IgD-negative memory B cell (primary cell): Measurements from ENCODE around the gene TFCP2. TPM values are rescaled to one million over a fixed set of nuclear protein-coding genes. Genes with fewer than 3 reads are reported as not detected.
"Not testable (repeated sequence)": the region's sequence is repeated elsewhere in the genome, so short reads cannot be mapped to it uniquely, and the experiment has no call there.

ENCODE experiments used
- H3K27ac Mint-ChIP-seq, 3 donors: one replicate each; pipeline ENCODE4 v1.8.0; 2020 to 2022; ENCODE audit warnings: mild to moderate bottlenecking in 3 of 3, mixed read lengths in 3 of 3, moderate library complexity in 1 of 3
- H3K27me3 Mint-ChIP-seq: one replicate; pipeline ENCODE4 v1.8.0; 2021; ENCODE audit warnings: mixed read lengths
- H3K36me3 Mint-ChIP-seq: one replicate; pipeline ENCODE4 v1.8.0; 2020; ENCODE audit warnings: mild to moderate bottlenecking, mixed read lengths
- H3K4me1 Mint-ChIP-seq, 3 donors: one replicate each; pipeline ENCODE4 v1.8.0; 2020 to 2022; ENCODE audit warnings: mixed read lengths in 3 of 3, mild to moderate bottlenecking in 1 of 3
- H3K4me3 Mint-ChIP-seq, 4 donors: one replicate each; pipeline ENCODE4 v1.8.0; 2020 to 2022; ENCODE audit warnings: mild to moderate bottlenecking in 4 of 4, mixed read lengths in 4 of 4, moderate library complexity in 3 of 4
- H3K9me3 Mint-ChIP-seq, 3 donors: one replicate each; pipeline ENCODE4 v1.8.0; 2020 to 2021; ENCODE audit warnings: mixed read lengths in 3 of 3, mild to moderate bottlenecking in 1 of 3
- polyA plus RNA-seq: library from polyadenylated mRNA; unstranded; fragments of 300-500 nt; fragmentation: Illumina TruSeq; gene quantifications from one replicate; pipeline ENCODE4 v1.2.3, GENCODE V29; 2021

Gene TFCP2
- polyA plus RNA-seq, 1 donor from 2014 or later = 10.3 TPM

DNA sequence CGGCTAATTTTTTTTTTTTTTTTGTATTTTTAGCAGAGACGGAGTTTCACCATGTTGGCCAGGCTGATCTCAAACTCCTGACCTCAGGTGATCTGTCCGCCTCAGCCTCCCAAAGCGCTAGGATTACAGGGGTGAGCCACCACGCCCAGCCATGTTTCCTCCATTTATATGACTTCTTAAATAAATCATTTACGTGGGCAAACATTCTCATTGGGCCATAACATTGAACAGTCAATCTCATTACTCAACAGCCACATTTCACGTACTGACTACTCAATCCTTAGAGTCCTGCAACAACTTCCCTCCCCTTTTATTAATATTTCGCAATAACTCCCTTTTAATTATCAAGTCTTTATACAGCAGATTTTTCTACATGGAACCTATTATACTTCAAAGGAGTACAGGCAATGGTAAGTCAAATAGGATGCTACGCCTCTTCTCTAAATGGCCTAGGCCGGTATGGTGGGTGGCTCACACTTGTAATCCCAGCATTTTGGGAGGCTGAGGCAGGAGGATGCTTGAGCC is 82.2 kb downstream of the TFCP2 start:
- H3K36me3 Mint-ChIP-seq = peaks cover 1% of the 10 kb centered on the region
- H3K9me3 Mint-ChIP-seq = no peaks in the 10 kb centered on the region
- peaks cover 0 to 4% (median 3%) of the 10 kb centered on the region in 3 donors for H3K4me1 Mint-ChIP-seq
- H3K4me3 Mint-ChIP-seq = no peak overlapping the region
- H3K27ac Mint-ChIP-seq = no peak overlapping the region
- H3K27me3 Mint-ChIP-seq = no peaks in the 10 kb centered on the region

DNA sequence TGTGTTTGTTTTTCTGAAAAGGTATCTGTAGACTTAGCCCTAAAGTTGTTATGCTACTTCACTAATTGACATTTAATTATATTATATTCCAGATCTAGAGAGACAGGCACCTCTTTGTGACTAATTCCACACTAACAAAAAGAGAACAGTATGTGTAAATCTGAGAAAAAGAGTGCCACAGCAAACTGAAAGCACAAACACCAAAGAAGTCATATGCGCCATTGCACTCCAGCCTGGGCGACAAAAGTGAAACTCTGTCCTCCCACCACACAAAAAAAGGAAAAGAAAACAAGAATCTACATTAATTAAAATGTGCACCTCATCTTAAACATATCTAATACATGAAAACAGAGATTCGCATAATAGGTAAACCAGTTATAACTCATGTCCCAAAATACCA is 85.1 kb downstream of the TFCP2 start:
- Mint-ChIP-seq H3K36me3 (peaks cover 1% of the 10 kb centered on the region), H3K4me3 (peak overlapping the region in 1 of 4 donors; percentile 20), H3K9me3 (no peaks in the 10 kb centered on the region), H3K4me1 (peaks cover 5 to 11% (median 6%) of the 10 kb centered on the region in 3 donors), H3K27me3 (no peaks in the 10 kb centered on the region), H3K27ac (peak overlapping the region in 1 of 3 donors; percentile 59)

DNA sequence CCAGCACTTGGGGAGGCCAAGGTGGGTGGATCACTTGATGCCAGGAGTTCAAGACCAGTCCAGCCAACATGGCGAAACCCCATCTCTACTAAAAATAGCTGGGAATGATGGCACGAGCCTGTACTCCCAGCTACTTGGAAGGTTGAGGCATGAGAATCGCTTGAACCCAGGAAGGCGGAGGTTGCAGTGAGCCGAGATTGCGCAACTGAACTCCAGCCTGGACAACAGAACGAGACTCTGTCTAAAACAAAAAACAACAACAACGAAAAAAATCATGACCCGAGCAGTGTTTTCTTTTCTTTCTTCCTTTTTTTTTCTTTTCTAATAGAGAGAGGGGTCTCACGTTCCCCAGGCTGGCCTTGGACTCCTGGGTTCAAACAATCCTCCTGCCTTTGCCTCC is 86.0 kb downstream of the TFCP2 start:
- Mint-ChIP-seq H3K36me3 (peaks cover 1% of the 10 kb centered on the region), H3K27me3 (no peaks in the 10 kb centered on the region), H3K9me3 (no peaks in the 10 kb centered on the region), H3K27ac (no peak overlapping the region), H3K4me3 (no peak overlapping the region), H3K4me1 (peaks cover 11 to 19% (median 13%) of the 10 kb centered on the region in 3 donors)

DNA sequence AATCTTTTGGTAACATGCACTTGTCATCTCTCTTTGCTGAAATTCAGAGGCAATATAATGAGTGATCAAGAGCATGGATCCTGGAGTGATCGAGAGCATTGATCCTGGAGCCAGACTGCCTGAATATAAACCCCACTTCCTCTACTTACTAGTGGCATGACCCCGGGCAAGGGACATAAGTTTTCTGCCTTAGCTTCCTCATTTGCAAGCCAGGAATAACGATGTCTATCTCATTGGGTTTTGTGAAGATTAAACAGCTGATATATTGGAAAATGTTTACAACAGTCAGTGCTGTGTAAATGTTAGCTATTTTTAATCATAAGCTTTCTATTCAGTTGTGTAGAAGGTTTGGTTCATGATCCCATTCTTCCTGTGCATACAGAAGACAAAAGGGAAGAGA is 87.2 kb downstream of the TFCP2 start:
- peak overlapping the region in 1 of 4 donors; percentile 21 for H3K4me3 Mint-ChIP-seq

DNA sequence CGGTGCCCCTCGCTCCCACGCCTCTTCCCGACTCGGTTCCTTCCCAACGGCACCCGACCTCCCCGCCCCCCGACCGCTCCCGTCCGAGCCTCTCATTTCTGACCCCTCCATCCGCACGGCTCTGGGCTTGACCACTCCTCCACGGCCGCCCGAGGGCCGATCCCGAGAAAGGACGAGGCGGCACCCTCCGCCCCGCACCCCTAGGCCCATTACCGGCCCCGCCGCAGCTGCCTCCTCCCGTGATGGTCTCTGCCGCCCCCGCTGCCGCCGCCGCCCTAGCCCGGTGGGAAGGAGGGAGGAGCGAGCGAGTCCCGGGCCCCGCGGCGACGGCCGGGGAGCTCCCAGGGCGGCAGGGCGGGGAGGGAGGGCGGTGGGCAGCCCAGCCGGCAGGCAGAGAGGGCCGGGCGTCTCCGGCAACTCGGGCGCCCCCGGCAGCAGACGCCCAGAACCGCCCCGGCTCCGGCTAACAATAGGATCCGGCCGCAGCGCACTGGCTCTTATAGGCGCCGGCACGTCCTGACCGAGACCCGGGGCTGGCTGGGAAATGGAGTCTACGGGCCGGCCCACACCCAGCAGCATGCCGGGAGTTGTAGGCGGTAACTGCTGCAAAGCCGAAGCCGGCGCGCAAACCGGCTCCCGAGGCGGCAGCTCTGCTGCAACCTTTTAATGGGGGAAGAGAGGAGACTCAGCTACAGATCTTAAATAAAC is 89.7 kb downstream of the TFCP2 start, which contains the start of gene CSRNP2:
TSS of gene CSRNP2 (minus strand) at position 471 of the 708 bp plus-strand sequence. CDS start 7,035 bp downstream, outside the sequence.
- Mint-ChIP-seq H3K27me3 (no peaks in the 10 kb centered on the region), H3K36me3 (peaks cover 4% of the 10 kb centered on the region), H3K9me3 (no peaks in the 10 kb centered on the region), H3K27ac (peak within 1 kb of the TSS; percentile 63 to 83 (median 81)), H3K4me1 (peaks cover 17 to 25% (median 25%) of the 10 kb centered on the region in 3 donors), H3K4me3 (peak within 1 kb of the TSS; percentile 92 to 99 (median 94))

More for the DNA sequence above, 87.2 kb downstream of the TFCP2 start:
- H3K9me3 Mint-ChIP-seq = no peaks in the 10 kb centered on the region
- H3K27ac Mint-ChIP-seq = no peak overlapping the region
- H3K4me1 Mint-ChIP-seq = peaks cover 11 to 20% (median 19%) of the 10 kb centered on the region in 3 donors
- peaks cover 2% of the 10 kb centered on the region for H3K36me3 Mint-ChIP-seq
- H3K27me3 Mint-ChIP-seq = no peaks in the 10 kb centered on the region

DNA sequence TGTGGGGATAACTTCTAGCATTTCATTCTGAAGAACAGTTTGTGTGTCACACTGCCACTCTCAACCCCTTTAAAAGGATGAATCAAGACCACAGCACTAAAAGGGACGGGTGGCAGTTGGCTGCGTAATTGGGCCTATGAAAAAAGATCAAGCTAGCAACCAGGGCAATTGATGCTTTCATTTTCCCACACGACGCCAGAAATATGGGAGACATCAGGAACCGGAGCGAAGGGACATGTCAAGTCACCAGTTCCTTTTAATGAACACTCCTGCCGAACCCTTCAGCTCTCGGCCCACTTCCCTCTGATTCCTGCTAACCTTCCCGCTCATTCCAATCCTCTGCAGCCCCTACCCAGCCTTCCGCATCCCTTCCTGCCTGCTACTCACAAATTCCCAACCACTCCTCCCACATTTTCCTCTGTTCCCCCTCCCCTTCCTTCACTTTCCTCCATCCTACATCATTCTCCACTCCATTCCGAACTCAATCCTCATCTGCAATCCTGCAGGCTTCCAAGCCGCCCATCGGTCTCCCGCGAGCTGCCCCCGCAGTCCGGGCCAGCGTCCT is 90.3 kb downstream of the TFCP2 start:
- H3K27me3 Mint-ChIP-seq = no peaks in the 10 kb centered on the region

DNA sequence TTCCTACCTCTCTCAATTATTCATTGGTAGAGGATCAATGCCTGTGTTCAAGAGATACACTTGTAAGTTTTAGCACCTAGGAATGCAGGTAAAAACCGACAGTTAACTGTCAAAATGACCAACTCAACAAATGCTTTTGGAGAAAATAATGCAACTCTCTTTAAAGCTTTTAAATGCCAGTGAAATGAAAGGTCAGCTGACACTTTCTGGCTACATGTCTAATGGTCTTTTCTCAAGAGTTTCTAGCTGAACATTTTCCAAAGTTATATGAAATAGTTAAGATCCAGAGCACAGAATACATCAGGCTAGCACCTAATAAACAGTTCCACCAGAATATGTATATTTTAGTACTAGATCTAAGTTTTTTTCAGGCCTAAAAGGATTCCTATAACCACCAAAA is 91.5 kb downstream of the TFCP2 start:
- Mint-ChIP-seq H3K27ac (peak overlapping the region in 1 of 3 donors; percentile 68), H3K36me3 (peaks cover 4% of the 10 kb centered on the region), H3K27me3 (no peaks in the 10 kb centered on the region), H3K4me3 (peak overlapping the region in 1 of 4 donors; percentile 92), H3K9me3 (no peaks in the 10 kb centered on the region), H3K4me1 (peaks cover 17 to 25% (median 24%) of the 10 kb centered on the region in 3 donors)

More for the DNA sequence above, 90.3 kb downstream of the TFCP2 start:
- Mint-ChIP-seq H3K4me1 (peaks cover 17 to 25% (median 24%) of the 10 kb centered on the region in 3 donors), H3K4me3 (peak overlapping the region; percentile 92 to 99 (median 94)), H3K36me3 (peaks cover 4% of the 10 kb centered on the region), H3K9me3 (no peaks in the 10 kb centered on the region), H3K27ac (peak overlapping the region; percentile 63 to 83 (median 81))

DNA sequence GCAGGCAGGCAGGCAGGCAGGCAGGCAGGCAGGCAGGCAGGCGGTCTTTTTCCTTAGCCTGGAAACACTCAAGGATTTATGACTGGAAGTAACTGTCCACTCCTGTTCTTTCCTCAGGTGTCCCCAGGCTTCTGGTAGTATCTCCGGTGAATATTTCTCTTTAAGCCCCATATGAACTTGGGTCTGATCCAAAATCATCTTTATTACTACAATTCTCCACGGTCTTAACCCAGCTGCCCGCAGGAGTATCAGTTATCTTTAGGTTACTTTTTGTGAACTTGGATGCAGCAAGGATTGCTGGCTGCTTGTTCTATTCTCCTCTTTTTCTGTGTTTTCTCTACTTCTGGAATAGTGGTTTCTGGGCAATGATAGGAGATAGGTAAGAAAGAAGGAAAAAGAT is 92.8 kb downstream of the TFCP2 start:
- Mint-ChIP-seq H3K9me3 (no peaks in the 10 kb centered on the region), H3K27ac (no peak overlapping the region), H3K4me1 (peaks cover 17 to 24% (median 19%) of the 10 kb centered on the region in 3 donors), H3K36me3 (peaks cover 4% of the 10 kb centered on the region), H3K4me3 (peak overlapping the region in 1 of 4 donors; percentile 58), H3K27me3 (no peaks in the 10 kb centered on the region)

DNA sequence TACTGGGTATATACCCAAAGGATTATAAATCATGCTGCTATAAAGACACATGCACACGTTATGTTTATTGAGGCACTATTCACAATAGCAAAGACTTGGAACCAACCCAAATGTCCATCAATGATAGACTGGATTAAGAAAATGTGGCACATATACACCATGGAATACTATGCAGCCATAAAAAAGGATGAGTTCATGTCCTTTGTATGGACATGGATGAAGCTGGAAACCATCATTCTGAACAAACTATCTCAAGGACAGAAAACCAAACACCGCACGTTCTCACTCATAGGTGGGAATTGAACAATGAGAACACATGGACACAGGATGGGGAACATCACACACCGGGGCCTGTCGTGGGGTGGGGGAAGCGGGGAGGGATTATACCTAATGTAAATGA is 94.1 kb downstream of the TFCP2 start:
- peak overlapping the region in 1 of 3 donors; percentile 67 for H3K27ac Mint-ChIP-seq
- peak overlapping the region in 1 of 4 donors; percentile 61 for H3K4me3 Mint-ChIP-seq

DNA sequence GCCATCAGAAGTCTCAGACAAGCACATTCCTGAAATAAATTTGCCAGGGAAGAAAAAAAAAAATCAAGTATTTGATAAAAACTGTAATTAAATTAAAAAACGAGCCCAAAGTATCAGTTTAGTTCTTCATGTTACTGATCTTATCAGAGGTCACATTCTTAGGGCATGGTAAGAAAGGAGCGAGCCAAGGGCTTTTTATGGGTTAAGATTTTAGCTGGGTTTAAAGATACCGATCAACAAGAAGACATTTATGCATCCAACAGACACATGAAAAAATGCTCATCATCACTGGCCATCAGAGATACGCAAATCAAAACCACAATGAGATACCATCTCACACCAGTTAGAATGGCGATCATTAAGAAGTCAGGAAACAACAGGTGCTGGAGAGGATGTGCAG is 94.6 kb downstream of the TFCP2 start:
- H3K27me3 Mint-ChIP-seq = not testable (repeated sequence)

More for the DNA sequence above, 94.1 kb downstream of the TFCP2 start:
- H3K27me3 Mint-ChIP-seq, H3K36me3 Mint-ChIP-seq, H3K9me3 Mint-ChIP-seq: not testable (repeated sequence)
- H3K4me1 Mint-ChIP-seq = peaks cover 17 to 24% (median 19%) of the 10 kb centered on the region in 3 donors

DNA sequence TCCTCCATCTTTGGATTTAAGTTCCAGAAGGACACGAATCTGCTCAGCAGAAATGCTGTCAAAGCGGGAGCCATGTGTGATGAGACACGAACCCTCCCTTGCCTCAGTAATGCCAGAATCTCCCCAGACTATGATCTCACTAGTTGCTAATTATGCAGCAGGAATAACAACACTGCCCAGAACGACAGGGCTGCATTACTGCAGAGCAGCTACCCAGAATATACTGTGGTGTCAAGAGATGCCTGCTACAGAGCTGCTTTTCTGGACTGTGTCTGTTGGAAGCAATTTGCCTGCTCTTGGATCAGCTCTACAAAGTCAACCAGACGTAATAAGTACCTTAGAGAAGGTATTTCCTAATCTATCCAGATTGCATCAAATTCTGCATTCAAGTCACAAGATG is 95.0 kb downstream of the TFCP2 start:
- Mint-ChIP-seq H3K27ac (no peak overlapping the region), H3K4me1 (peaks cover 12 to 20% (median 15%) of the 10 kb centered on the region in 3 donors), H3K36me3 (peaks cover 6% of the 10 kb centered on the region), H3K4me3 (peak overlapping the region in 1 of 4 donors; percentile 28), H3K9me3 (no peaks in the 10 kb centered on the region), H3K27me3 (no peaks in the 10 kb centered on the region)

More for the DNA sequence above, 94.6 kb downstream of the TFCP2 start:
- H3K27ac Mint-ChIP-seq, H3K36me3 Mint-ChIP-seq, H3K9me3 Mint-ChIP-seq: not testable (repeated sequence)
- Mint-ChIP-seq H3K4me1 (peaks cover 12 to 20% (median 15%) of the 10 kb centered on the region in 3 donors), H3K4me3 (peak overlapping the region in 1 of 4 donors; percentile 61)

DNA sequence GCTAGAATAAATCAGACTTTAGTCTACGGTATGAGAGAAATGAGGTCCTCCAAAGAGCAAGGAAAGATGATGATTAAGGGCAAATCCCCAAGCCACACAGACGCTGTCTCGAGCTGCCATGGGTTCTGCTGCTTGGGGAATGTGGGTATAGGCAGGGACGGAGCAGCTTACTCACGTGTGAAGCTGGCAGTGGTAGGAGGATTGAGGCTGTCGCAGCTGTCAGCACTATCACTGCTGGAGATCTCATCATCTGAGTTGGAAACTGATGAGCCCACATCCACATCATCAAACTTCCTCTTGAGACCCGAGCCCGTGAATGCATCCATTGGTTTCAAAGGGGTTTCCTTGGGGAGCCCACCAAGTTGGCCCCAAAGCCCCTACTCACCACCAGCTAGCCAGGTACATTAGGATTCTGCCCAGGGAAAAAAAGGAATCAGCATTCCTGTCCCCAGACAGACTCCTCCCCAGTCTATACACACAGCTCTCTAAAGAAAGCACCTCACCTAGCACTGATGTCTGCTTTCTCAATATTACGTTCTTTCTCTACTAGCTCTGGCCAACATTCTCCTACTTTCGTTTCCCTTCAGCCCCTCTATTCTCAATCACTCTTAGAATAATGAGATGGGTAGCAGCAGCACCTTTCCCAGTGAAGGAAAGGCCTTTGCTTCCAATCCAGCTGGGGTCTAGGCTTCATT is 96.6 kb downstream of the TFCP2 start:
- H3K27me3 Mint-ChIP-seq = no peaks in the 10 kb centered on the region

DNA sequence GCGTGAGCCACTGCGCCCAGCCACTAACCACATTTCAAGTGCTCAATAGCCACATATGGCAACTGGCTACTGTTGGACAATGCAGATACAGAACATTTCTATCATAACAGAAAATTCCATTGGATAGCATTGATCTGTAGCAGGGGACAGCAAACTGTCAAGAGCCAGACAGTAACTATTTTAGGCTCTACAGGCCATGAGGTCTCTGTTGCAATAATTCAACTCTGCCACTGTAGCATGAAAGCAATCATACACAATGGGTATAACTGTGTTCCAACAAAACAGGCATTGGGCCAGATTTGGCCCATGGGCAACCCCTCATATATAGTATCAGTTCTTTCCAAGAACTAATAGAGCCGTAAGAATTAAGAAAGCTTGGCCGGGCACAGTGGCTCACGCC is 97.5 kb downstream of the TFCP2 start:
- Mint-ChIP-seq H3K27ac (no peak overlapping the region), H3K27me3 (no peaks in the 10 kb centered on the region), H3K9me3 (no peaks in the 10 kb centered on the region), H3K4me3 (no peak overlapping the region), H3K36me3 (peaks cover 6% of the 10 kb centered on the region), H3K4me1 (peaks cover 2 to 6% (median 5%) of the 10 kb centered on the region in 3 donors)

More for the DNA sequence above, 96.6 kb downstream of the TFCP2 start:
- peaks cover 6 to 9% (median 8%) of the 10 kb centered on the region in 3 donors for H3K4me1 Mint-ChIP-seq
- H3K36me3 Mint-ChIP-seq = peaks cover 8% of the 10 kb centered on the region
- no peak overlapping the region for H3K27ac Mint-ChIP-seq
- no peak overlapping the region for H3K4me3 Mint-ChIP-seq
- no peaks in the 10 kb centered on the region for H3K9me3 Mint-ChIP-seq

DNA sequence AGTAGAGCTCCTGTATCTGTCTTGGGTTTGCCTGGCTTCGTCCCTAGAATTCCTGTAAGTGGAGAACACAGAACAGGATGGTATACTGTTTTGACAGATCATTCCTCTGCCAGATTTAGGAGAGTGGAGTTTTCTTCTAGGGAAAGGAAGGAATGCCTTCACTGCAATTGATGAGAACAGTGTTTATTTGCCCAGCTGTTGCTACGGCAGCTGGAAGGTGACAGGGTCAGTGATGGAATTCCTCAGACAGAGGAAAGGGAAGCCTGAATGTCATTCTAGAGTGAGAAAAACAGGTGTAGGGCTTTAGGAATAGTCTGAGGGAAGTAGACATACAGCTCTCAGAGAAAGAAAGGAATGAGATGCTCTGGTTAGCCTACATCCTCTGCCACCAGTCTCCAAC is 101.3 kb downstream of the TFCP2 start:
- H3K4me1 Mint-ChIP-seq = peaks cover 0 to 3% (median 0%) of the 10 kb centered on the region in 3 donors
- peaks cover 4% of the 10 kb centered on the region for H3K36me3 Mint-ChIP-seq
- no peaks in the 10 kb centered on the region for H3K27me3 Mint-ChIP-seq
- no peaks in the 10 kb centered on the region for H3K9me3 Mint-ChIP-seq
- no peak overlapping the region for H3K27ac Mint-ChIP-seq
- H3K4me3 Mint-ChIP-seq = no peak overlapping the region

DNA sequence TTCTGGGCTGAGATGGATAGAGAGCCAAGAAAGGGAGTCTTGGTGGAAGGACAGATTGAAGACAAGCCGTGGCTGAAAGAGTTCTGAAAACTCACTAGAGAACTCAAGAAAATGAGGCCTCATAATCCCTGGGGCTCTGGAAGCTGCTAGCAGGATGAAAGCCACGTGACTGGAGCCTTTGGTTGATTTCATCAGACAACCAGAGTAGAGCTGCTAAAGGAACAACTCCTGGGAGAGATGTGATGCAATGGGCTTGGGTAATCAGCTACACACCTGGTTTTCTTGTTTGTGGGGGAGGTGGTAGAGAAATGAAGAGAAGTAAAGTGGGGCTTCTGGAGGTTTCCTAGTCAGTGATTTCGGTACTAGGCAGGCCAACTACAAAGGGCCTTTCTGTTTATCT is 102.9 kb downstream of the TFCP2 start:
- H3K27me3 Mint-ChIP-seq = no peaks in the 10 kb centered on the region
- H3K4me3 Mint-ChIP-seq = no peak overlapping the region
- H3K36me3 Mint-ChIP-seq = peaks cover 4% of the 10 kb centered on the region
- no peaks in the 10 kb centered on the region for H3K9me3 Mint-ChIP-seq
- H3K27ac Mint-ChIP-seq = no peak overlapping the region
- H3K4me1 Mint-ChIP-seq = peaks cover 0 to 3% (median 0%) of the 10 kb centered on the region in 3 donors
